Breast epithelium (tissue), 3 donors: ENCODE data around the gene NPTXR.

Experiments
- CTCF ChIP-seq, 3 donors: fragments of 450-650 bp; IDR thresholded peaks; one replicate each; pipeline ENCODE4 v1.5.1; 2016 to 2017; ENCODE audit warnings: antibody characterized with exemption in 3 of 3, mild to moderate bottlenecking in 3 of 3, moderate library complexity in 3 of 3
- POLR2A ChIP-seq: fragments of 450-650 bp; IDR thresholded peaks from one replicate; pipeline ENCODE4 v1.6.1; 2016; ENCODE audit warnings: antibody characterized with exemption, mild to moderate bottlenecking, moderate library complexity
- POLR2AphosphoS5 ChIP-seq, 3 donors: sonication (generic); formaldehyde crosslinking; IDR thresholded peaks; one replicate each; pipeline ENCODE4 v1.6.1; 2017; ENCODE audit warnings: antibody characterized with exemption in 3 of 3

- TF ChIP-seq POLR2A (no peak), CTCF (IDR thresholded peaks at IDR 0.05) (no peak), POLR2AphosphoS5 (IDR thresholded peaks at IDR 0.05) (no peak)
These were observed 59.0 kb downstream of the NPTXR start for GRCh38 chr22:38784856-38785255.
